Parathyroid adenoma (tissue), 2 donors: ENCODE measurements around the gene TTC6.

Experiments
- H2AFZ ChIP-seq: fragments of 300-600 bp; sonication (generic); one replicate; pipeline ENCODE4 v1.7.0; 2017; ENCODE audit warnings: antibody characterized with exemption, mild to moderate bottlenecking
- H3K27ac ChIP-seq: fragments of 300-600 bp; sonication (generic); one replicate; pipeline ENCODE4 v1.7.0; 2017
- H3K27me3 ChIP-seq: fragments of 300-600 bp; sonication (generic); one replicate; pipeline ENCODE4 v1.7.0; 2017; ENCODE audit warnings: low read length; ENCODE audit not compliant: control insufficient read depth, insufficient read depth
- H3K36me3 ChIP-seq: fragments of 300-600 bp; sonication (generic); one replicate; pipeline ENCODE4 v1.7.0; 2017; ENCODE audit warnings: low read length; ENCODE audit not compliant: control insufficient read depth, insufficient read depth
- H3K4me1 ChIP-seq: fragments of 300-600 bp; sonication (generic); one replicate; pipeline ENCODE4 v1.7.0; 2017; ENCODE audit warnings: control low read depth
- H3K4me2 ChIP-seq: fragments of 300-600 bp; sonication (generic); one replicate; pipeline ENCODE4 v1.7.0; 2017; ENCODE audit warnings: low read length
- H3K4me3 ChIP-seq: fragments of 300-600 bp; sonication (generic); one replicate; pipeline ENCODE4 v1.7.0; 2017; ENCODE audit warnings: low read depth, low read length
- H3K79me2 ChIP-seq: fragments of 300-600 bp; sonication (generic); one replicate; pipeline ENCODE4 v1.7.0; 2017; ENCODE audit warnings: control low read depth
- H3K9ac ChIP-seq: fragments of 300-600 bp; sonication (generic); one replicate; pipeline ENCODE4 v1.7.0; 2017; ENCODE audit warnings: mild to moderate bottlenecking
- H3K9me3 ChIP-seq: fragments of 300-600 bp; sonication (generic); one replicate; pipeline ENCODE4 v1.7.0; 2017; ENCODE audit warnings: low read length; ENCODE audit not compliant: control insufficient read depth
- TF ChIP-seq, protein P1 (sequence below): fragments of 300-600 bp; sonication (generic); IDR thresholded peaks from one replicate; pipeline ENCODE4 v1.7.0; 2017; ENCODE audit warnings: antibody characterized with exemption, mild to moderate bottlenecking
- donor health status: primary hyperparathyroidism.

The TTC6 gene

DNA sequence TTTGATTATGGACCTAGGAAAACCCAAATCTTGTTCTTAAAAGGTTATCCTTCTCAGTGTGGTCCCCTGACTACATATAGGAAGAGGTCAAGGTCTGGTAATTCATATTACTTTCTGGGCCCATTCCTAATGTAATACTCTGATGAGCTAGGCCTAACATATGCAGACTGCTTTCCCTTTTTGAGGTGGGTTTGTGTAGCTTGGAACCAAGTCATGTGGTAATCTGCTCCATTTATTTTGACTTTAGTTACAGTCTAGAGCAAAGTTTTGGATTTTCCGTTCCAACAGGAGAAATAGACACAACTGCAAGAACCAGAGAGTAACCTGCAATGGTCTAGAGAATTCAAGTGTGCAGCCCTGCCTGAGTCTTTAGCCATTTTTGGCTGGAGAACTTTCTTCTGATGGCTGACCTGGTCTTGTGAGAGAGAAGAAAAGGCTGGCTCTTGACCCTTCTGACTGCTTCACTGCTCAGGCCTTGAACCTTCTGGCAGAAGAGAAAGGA, 22.5 kb downstream of the TTC6 start:
- Histone ChIP-seq H3K36me3 (no peaks in the 10 kb centered on the region), H3K4me3 (no peak overlapping the region)

DNA sequence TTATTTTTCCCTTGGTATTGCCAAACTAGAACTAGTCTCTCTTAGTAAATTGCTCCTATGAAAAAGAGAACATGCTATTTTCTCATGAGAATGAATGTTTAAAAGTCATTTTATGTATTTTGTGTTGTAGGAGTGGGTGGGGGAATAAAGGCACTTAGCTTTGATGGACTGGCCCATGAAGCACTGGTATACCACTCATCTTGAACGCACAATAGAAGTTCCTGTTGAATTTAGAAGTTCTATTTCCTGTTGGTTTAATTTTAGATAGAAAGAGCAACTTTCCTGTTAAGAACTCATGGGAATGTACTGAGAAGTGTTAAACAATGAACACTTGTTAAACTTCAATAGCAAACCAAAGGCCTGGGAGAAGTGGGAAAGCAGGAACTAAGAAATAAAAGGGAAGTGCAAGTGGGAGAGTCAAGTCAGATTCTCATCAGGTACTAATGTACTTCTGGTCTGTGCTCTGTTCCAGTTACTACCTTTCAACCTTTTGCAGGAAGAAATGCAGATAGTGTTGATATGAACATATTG, 23.1 kb downstream of the TTC6 start:
- Histone ChIP-seq H3K9me3 (no peaks in the 10 kb centered on the region), H3K27me3 (no peaks in the 10 kb centered on the region), H3K79me2 (no peaks in the 10 kb centered on the region), H3K4me2 (no peak overlapping the region), H3K9ac (no peak overlapping the region), H3K4me3 (no peak overlapping the region), H3K36me3 (no peaks in the 10 kb centered on the region), H3K4me1 (no peaks in the 10 kb centered on the region), H2AFZ (no peak overlapping the region), H3K27ac (no peak overlapping the region)
- TF ChIP-seq, protein P1, sequence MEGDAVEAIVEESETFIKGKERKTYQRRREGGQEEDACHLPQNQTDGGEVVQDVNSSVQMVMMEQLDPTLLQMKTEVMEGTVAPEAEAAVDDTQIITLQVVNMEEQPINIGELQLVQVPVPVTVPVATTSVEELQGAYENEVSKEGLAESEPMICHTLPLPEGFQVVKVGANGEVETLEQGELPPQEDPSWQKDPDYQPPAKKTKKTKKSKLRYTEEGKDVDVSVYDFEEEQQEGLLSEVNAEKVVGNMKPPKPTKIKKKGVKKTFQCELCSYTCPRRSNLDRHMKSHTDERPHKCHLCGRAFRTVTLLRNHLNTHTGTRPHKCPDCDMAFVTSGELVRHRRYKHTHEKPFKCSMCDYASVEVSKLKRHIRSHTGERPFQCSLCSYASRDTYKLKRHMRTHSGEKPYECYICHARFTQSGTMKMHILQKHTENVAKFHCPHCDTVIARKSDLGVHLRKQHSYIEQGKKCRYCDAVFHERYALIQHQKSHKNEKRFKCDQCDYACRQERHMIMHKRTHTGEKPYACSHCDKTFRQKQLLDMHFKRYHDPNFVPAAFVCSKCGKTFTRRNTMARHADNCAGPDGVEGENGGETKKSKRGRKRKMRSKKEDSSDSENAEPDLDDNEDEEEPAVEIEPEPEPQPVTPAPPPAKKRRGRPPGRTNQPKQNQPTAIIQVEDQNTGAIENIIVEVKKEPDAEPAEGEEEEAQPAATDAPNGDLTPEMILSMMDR = no peak

More for the DNA sequence above, 22.5 kb downstream of the TTC6 start:
- Histone ChIP-seq H3K27me3 (no peaks in the 10 kb centered on the region), H3K9ac (no peak overlapping the region), H3K9me3 (no peaks in the 10 kb centered on the region), H3K27ac (no peak overlapping the region), H3K4me1 (no peaks in the 10 kb centered on the region), H3K79me2 (no peaks in the 10 kb centered on the region), H2AFZ (no peak overlapping the region), H3K4me2 (no peak overlapping the region)
- TF ChIP-seq, protein P1 = no peak

DNA sequence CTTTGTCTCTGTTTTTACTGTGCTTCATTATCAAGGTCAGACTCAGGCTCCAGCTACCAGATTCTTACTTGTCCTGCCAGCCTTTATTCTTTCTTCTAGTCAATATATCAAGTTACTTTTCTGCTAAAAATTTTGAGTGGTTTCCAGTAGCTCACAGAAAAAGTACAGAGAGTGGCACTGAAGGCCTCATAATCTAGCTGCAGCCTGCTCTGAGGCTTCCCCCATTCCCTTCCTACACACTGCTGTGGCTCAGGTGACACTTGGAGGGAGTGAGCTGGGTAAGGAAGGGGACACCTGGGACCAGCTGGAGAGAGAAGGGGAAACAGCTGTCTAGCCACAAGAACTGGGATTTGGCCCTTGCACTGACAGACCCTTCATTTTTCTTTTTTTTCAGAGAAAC, 25.4 kb downstream of the TTC6 start:
- Histone ChIP-seq H3K4me3 (no peak overlapping the region), H3K27me3 (no peaks in the 10 kb centered on the region), H3K27ac (no peak overlapping the region), H3K4me2 (no peak overlapping the region), H3K4me1 (no peaks in the 10 kb centered on the region), H3K9me3 (no peaks in the 10 kb centered on the region), H3K36me3 (no peaks in the 10 kb centered on the region), H2AFZ (no peak overlapping the region), H3K9ac (no peak overlapping the region), H3K79me2 (no peaks in the 10 kb centered on the region)
- TF ChIP-seq, protein P1 = no peak

DNA sequence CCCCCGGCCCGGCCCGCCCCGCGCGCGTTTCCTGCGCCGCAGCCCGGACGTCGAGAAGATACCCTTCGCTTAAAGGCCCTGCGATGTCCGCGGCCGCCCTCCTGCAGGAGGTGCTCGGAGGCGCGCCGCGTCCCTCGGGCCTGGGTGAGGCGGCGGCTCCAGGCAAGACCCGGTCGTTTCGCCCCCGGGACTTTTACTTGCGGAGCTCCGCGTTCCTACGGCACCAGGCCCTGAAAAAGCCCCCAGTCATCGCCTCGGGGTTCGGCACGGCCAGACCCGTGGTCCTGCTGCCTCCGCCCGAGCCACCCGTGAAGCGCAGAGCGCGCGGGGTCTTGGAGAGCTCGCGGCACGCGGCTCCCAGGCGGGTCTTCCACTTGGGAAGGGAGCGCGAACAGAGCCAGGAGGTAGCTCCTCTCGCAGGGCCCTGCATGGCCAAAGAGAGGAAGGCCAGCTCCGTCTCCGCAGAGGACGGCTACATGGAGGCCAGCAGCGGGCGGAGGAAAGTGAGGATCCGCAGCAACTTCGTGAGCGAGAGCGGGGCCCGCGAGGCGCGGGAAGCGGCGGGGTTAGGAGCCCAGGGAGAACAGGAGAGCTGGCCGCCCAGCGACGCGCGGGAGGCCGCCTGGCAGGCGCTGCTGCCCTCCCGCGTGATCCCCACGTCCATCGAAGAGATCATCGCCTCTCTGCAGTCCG, 26.9 kb downstream of the TTC6 start:
- no peak overlapping the region for H3K4me2 ChIP-seq
- H3K36me3 ChIP-seq = no peaks in the 10 kb centered on the region
- no peak overlapping the region for H3K4me3 ChIP-seq
- H3K27ac ChIP-seq = no peak overlapping the region
- no peaks in the 10 kb centered on the region for H3K4me1 ChIP-seq
- no peak overlapping the region for H2AFZ ChIP-seq
- no peaks in the 10 kb centered on the region for H3K27me3 ChIP-seq
- TF ChIP-seq, protein P1 = no peak
- H3K79me2 ChIP-seq = no peaks in the 10 kb centered on the region
- H3K9me3 ChIP-seq = no peaks in the 10 kb centered on the region
- no peak overlapping the region for H3K9ac ChIP-seq
